Right cardiac atrium (tissue), 5 donors: ENCODE data around the gene STIM1. TPM values are rescaled to one million over a fixed set of nuclear protein-coding genes. Genes with fewer than 3 reads are reported as not detected.

Experiments
- ATAC-seq, 2 donors: fragments of 200-7000 bp; cut with Tn5 transposase; one replicate each; pipeline versions ENCODE4 v1.8.0 to v1.9.1; 2020; ENCODE audit warnings: moderate library complexity in 2 of 2, mild to moderate bottlenecking in 1 of 2
- DNase-seq, 3 donors: peaks; one replicate each; pipeline ENCODE4 v3.0.0-alpha.2; 2020
- H3K27ac ChIP-seq: one replicate; pipeline ENCODE4 v1.5.1; 2013; ENCODE audit warnings: mild to moderate bottlenecking, low read length, control low read depth, moderate library complexity
- H3K27me3 ChIP-seq: one replicate; pipeline ENCODE4 v1.6.1; 2013; ENCODE audit not compliant: control insufficient read depth, insufficient read depth
- H3K4me1 ChIP-seq: one replicate; pipeline ENCODE4 v1.6.1; 2013; ENCODE audit warnings: low read length; ENCODE audit not compliant: control insufficient read depth, insufficient read depth
- H3K4me3 ChIP-seq: one replicate; pipeline ENCODE4 v1.5.1; 2013; ENCODE audit warnings: low read length, control low read depth
- H3K9me3 ChIP-seq: one replicate; pipeline ENCODE4 v1.6.1; 2013; ENCODE audit warnings: low read length; ENCODE audit not compliant: control insufficient read depth
- WGBS: extraction: QIAGEN DNeasy Blood & Tissue Kit; methylation state at CpG from one replicate; pipeline ENCODE4 v1.1.7; 2013; 5-methylcytosine and 5-hydroxymethylcytosine counted together
- intact Hi-C, 4 donors: fragments of 100-400 bp; cut with DNase I; formaldehyde crosslinking; loops; one replicate each; pipeline versions ENCODE4 v1.11.0 to v1.14.0; 2022 to 2023
- polyA plus RNA-seq: library from polyadenylated mRNA; stranded (reverse); fragments of 200-250 nt; gene quantifications from one replicate; pipeline ENCODE4 v1.2.3, GENCODE V29; 2013
- total RNA-seq, 4 donors: library from RNA; stranded (reverse); fragmentation: NEBNext Ultra II Directional; extraction: Animal tissue kit (Norgen Biotek cat#: 25700); gene quantifications; one replicate each; pipeline ENCODE4 v1.2.1, GENCODE V29; 2021
- donor health status: healthy with polysubstance abuse.
- donor health status: DM: no; HTN: yes; CAD: no.
- donor health status: DM: no; HTN: no; CAD: no.
- donor health status: DM: no; HTN: yes; CAD: no; lungs with severe emphysema.
- donor health status: DM: yes; HTN: yes; CAD: no.

The STIM1 gene
- total and polyA plus RNA-seq, 5 donors: 10.8 to 19.3 (median 15.8) TPM

- Histone ChIP-seq H3K9me3 (no peaks in the 10 kb centered on the region), H3K27ac (no peak overlapping the region), H3K4me3 (no peak overlapping the region), H3K27me3 (no peaks in the 10 kb centered on the region), H3K4me1 (peaks cover 15% of the 10 kb centered on the region)
- ATAC-seq (no peak), DNase-seq (no peak)
- WGBS: 95% methylated on average over 3 of the region's 3 CpGs
- intact Hi-C loops: loop anchor here in 1 of 4 donors (10.0 kb wide), 1 partner anchor 91 kb away; no protein-coding TSS in a partner anchor
These were observed 97.9 kb downstream of the STIM1 start for GRCh38 chr11:3953327-3953726.

- intact Hi-C loops: loop anchor here in 1 of 4 donors (10.0 kb wide), 1 partner anchor 90 kb away; no protein-coding TSS in a partner anchor
- Histone ChIP-seq H3K27me3 (no peaks in the 10 kb centered on the region), H3K27ac (no peak overlapping the region), H3K9me3 (no peaks in the 10 kb centered on the region), H3K4me3 (no peak overlapping the region), H3K4me1 (peaks cover 15% of the 10 kb centered on the region)
- DNase-seq (no peak), ATAC-seq (no peak)
- 93% methylated on average over 3 of the region's 3 CpGs for WGBS
These were observed 99.2 kb downstream of the STIM1 start for GRCh38 chr11:3954448-3955298.

GRCh38 chr11:3955299-3955665, 99.8 kb downstream of the STIM1 start:
- peaks cover 15% of the 10 kb centered on the region for H3K4me1 ChIP-seq
- no peak overlapping the region for H3K4me3 ChIP-seq
- DNase-seq: no peak
- H3K9me3 ChIP-seq: no peaks in the 10 kb centered on the region
- H3K27ac ChIP-seq: no peak overlapping the region
- WGBS: 89% methylated on average over 1 of the region's 1 CpG
- ATAC-seq: no peak
- intact Hi-C loops: loop anchor here in 1 of 4 donors (10.0 kb wide), 1 partner anchor 90 kb away; no protein-coding TSS in a partner anchor
- H3K27me3 ChIP-seq: no peaks in the 10 kb centered on the region

- Histone ChIP-seq H3K9me3 (no peaks in the 10 kb centered on the region), H3K27me3 (no peaks in the 10 kb centered on the region), H3K4me1 (peaks cover 16% of the 10 kb centered on the region), H3K27ac (no peak overlapping the region), H3K4me3 (no peak overlapping the region)
- DNase-seq (no peak), ATAC-seq (no peak)
- WGBS: 99% methylated on average over 2 of the region's 2 CpGs
- intact Hi-C loops: loop anchor here in 1 of 4 donors (10.0 kb wide), 1 partner anchor 89 kb away; no protein-coding TSS in a partner anchor
These were observed 100.6 kb downstream of the STIM1 start for GRCh38 chr11:3956038-3956437.

- peaks cover 12% of the 10 kb centered on the region for H3K4me1 ChIP-seq
- intact Hi-C loops: loop anchor here in 1 of 4 donors (10.0 kb wide), 1 partner anchor 88 kb away; no protein-coding TSS in a partner anchor
These were observed 101.3 kb downstream of the STIM1 start for GRCh38 chr11:3956748-3957147.

GRCh38 chr11:3957437-3957836, 102.0 kb downstream of the STIM1 start:
- Histone ChIP-seq H3K4me3 (no peak overlapping the region), H3K9me3 (no peaks in the 10 kb centered on the region), H3K4me1 (peaks cover 8% of the 10 kb centered on the region), H3K27me3 (no peaks in the 10 kb centered on the region), H3K27ac (no peak overlapping the region)
- intact Hi-C loops: loop anchor here in 1 of 4 donors (10.0 kb wide), 1 partner anchor 87 kb away; no protein-coding TSS in a partner anchor
- ATAC-seq: no peak
- WGBS: 78% methylated on average over 3 of the region's 3 CpGs
- no peak for DNase-seq

More at GRCh38 chr11:3956748-3957147, 101.3 kb downstream of the STIM1 start:
- no peaks in the 10 kb centered on the region for H3K9me3 ChIP-seq
- no peak overlapping the region for H3K27ac ChIP-seq
- ATAC-seq (no peak), DNase-seq (no peak)
- 97% methylated on average over 4 of the region's 4 CpGs for WGBS
- H3K4me3 ChIP-seq: no peak overlapping the region
- H3K27me3 ChIP-seq: no peaks in the 10 kb centered on the region

- Histone ChIP-seq H3K9me3 (no peaks in the 10 kb centered on the region), H3K27me3 (no peaks in the 10 kb centered on the region), H3K27ac (no peak overlapping the region), H3K4me3 (no peak overlapping the region), H3K4me1 (peaks cover 5% of the 10 kb centered on the region)
- ATAC-seq (no peak), DNase-seq (no peak)
- intact Hi-C loops: loop anchor here in 1 of 4 donors (10.0 kb wide), 1 partner anchor 87 kb away; no protein-coding TSS in a partner anchor
- 91% methylated on average over 2 of the region's 2 CpGs for WGBS
These were observed 102.8 kb downstream of the STIM1 start for GRCh38 chr11:3958281-3958680.

- 90% methylated on average over 5 of the region's 5 CpGs for WGBS
- no peak for DNase-seq
- Histone ChIP-seq H3K9me3 (no peaks in the 10 kb centered on the region), H3K4me1 (peaks cover 2% of the 10 kb centered on the region), H3K27me3 (no peaks in the 10 kb centered on the region), H3K4me3 (no peak overlapping the region), H3K27ac (no peak overlapping the region)
- ATAC-seq: no peak
- intact Hi-C loops: loop anchor here in 1 of 4 donors (10.0 kb wide), 1 partner anchor 86 kb away; no protein-coding TSS in a partner anchor
These were observed 103.8 kb downstream of the STIM1 start for GRCh38 chr11:3959015-3959902.

- no peaks in the 10 kb centered on the region for H3K9me3 ChIP-seq
- intact Hi-C loops: loop anchor here in 1 of 4 donors (10.0 kb wide), 1 partner anchor 85 kb away; no protein-coding TSS in a partner anchor
- no peaks in the 10 kb centered on the region for H3K27me3 ChIP-seq
- H3K4me3 ChIP-seq: no peak overlapping the region
- ATAC-seq (no peak), DNase-seq (no peak)
- no peak overlapping the region for H3K27ac ChIP-seq
- peaks cover 2% of the 10 kb centered on the region for H3K4me1 ChIP-seq
These were observed 104.4 kb downstream of the STIM1 start for GRCh38 chr11:3959903-3960265.

GRCh38 chr11:3962406-3962840, 107.0 kb downstream of the STIM1 start:
- H3K27me3 ChIP-seq: no peaks in the 10 kb centered on the region
- intact Hi-C loops: no loop called here
- 72% methylated on average over 1 of the region's 1 CpG for WGBS
- H3K9me3 ChIP-seq: no peaks in the 10 kb centered on the region
- no peak overlapping the region for H3K4me3 ChIP-seq
- no peak for DNase-seq
- no peak for ATAC-seq
- H3K27ac ChIP-seq: no peak overlapping the region
- peaks cover 2% of the 10 kb centered on the region for H3K4me1 ChIP-seq
